Measurements from ENCODE around the gene FNDC3B.

FNDC3B gene

GRCh38 chr3:172089250-172089649 lies 49.9 kb downstream of the FNDC3B start:
- H3K4me3 ChIP-seq (ENCODE audit: low read depth, low read length) = no peak overlapping the region
- no peaks in the 10 kb centered on the region for H3K9me3 ChIP-seq (ENCODE audit: control insufficient read depth, insufficient read depth, low read depth, low read length)
- no peak for TF ChIP-seq ZNF501 (tag by site-specific recombination; IDR thresholded peaks at IDR 0.05)
- TF ChIP-seq ZNF621 (tag by site-specific recombination; IDR thresholded peaks at IDR 0.05) = no peak
- no peak for TF ChIP-seq SALL2 (tag by site-specific recombination; IDR thresholded peaks at IDR 0.05; ENCODE audit: borderline replicate concordance)
- no peak for TF ChIP-seq ZNF76 (tag by site-specific recombination; IDR thresholded peaks at IDR 0.05; ENCODE audit: borderline replicate concordance, low read depth)
- TF ChIP-seq ZNF404 (tag by site-specific recombination; IDR thresholded peaks at IDR 0.05) = no peak
- no peak for TF ChIP-seq ZNF132 (tag by site-specific recombination; IDR thresholded peaks at IDR 0.05; ENCODE audit: borderline replicate concordance)
- TF ChIP-seq ZNF302 (tag by site-specific recombination; IDR thresholded peaks at IDR 0.05; ENCODE audit: low read depth) = no peak
- no peak for TF ChIP-seq ZNF311 (tag by site-specific recombination; IDR thresholded peaks at IDR 0.05; ENCODE audit: borderline replicate concordance)
- ChIA-PET CTCF (no interaction called here), POLR2A (no interaction called here)
- no peak overlapping the region for H3K27ac ChIP-seq (ENCODE audit: extremely low read depth, low read depth, low read length)
- H3K4me1 ChIP-seq (ENCODE audit: control insufficient read depth, insufficient read depth, low read length) = peaks cover 4% of the 10 kb centered on the region; the same call in 1 of the 2 replicates
- H3K36me3 ChIP-seq (ENCODE audit: control insufficient read depth in 2 of 2, insufficient read depth in 1 of 2, low read length in 2 of 2) = no peaks in the 10 kb centered on the region

- H3K36me3 ChIP-seq (ENCODE audit: control insufficient read depth in 2 of 2, insufficient read depth in 1 of 2, low read length in 2 of 2) = no peaks in the 10 kb centered on the region
- no peak overlapping the region for H3K4me3 ChIP-seq (ENCODE audit: low read depth, low read length)
- no peaks in the 10 kb centered on the region for H3K9me3 ChIP-seq (ENCODE audit: control insufficient read depth, insufficient read depth, low read depth, low read length)
- H3K27ac ChIP-seq (ENCODE audit: extremely low read depth, low read depth, low read length) = no peak overlapping the region
- ChIA-PET POLR2A (no interaction called here), CTCF (no interaction called here)
- peaks cover 4% of the 10 kb centered on the region; the same call in 1 of the 2 replicates for H3K4me1 ChIP-seq (ENCODE audit: control insufficient read depth, insufficient read depth, low read length)
- TF ChIP-seq ZNF544 (tag by site-specific recombination; IDR thresholded peaks at IDR 0.05) (no peak), SP7 (tag by site-specific recombination; IDR thresholded peaks at IDR 0.05) (no peak), ZNF645 (tag by site-specific recombination; IDR thresholded peaks at IDR 0.05) (no peak), KLF16 (tag by site-specific recombination; IDR thresholded peaks at IDR 0.05) (no peak), ZNF23 (tag by site-specific recombination; IDR thresholded peaks at IDR 0.05; ENCODE audit: borderline replicate concordance) (no peak), ZNF37A (tag by site-specific recombination; IDR thresholded peaks at IDR 0.05) (no peak), ZNF501 (tag by site-specific recombination; IDR thresholded peaks at IDR 0.05) (no peak), ZNF140 (tag by site-specific recombination; IDR thresholded peaks at IDR 0.05) (no peak), ZNF48 (tag by site-specific recombination; IDR thresholded peaks at IDR 0.05) (no peak), TSHZ1 (tag by site-specific recombination; IDR thresholded peaks at IDR 0.05; ENCODE audit: borderline replicate concordance) (no peak), AEBP2 (tag by site-specific recombination; IDR thresholded peaks at IDR 0.05; ENCODE audit: borderline replicate concordance) (no peak)
Measured at GRCh38 chr3:172090035-172090434, 50.7 kb downstream of the FNDC3B start.
